ENCODE data around the gene SURF1. TPM values are rescaled to one million over a fixed set of nuclear protein-coding genes. Genes with fewer than 3 reads are reported as not detected.
A peak's percentile ranks its signal among the peaks of the same experiment; 100 is the strongest.
"Not testable (repeated sequence)": the region's sequence is repeated elsewhere in the genome, so short reads cannot be mapped to it uniquely, and the experiment has no call there.

Gene SURF1
- polyA plus RNA-seq, 1 experiment = 46.1 TPM

DNA sequence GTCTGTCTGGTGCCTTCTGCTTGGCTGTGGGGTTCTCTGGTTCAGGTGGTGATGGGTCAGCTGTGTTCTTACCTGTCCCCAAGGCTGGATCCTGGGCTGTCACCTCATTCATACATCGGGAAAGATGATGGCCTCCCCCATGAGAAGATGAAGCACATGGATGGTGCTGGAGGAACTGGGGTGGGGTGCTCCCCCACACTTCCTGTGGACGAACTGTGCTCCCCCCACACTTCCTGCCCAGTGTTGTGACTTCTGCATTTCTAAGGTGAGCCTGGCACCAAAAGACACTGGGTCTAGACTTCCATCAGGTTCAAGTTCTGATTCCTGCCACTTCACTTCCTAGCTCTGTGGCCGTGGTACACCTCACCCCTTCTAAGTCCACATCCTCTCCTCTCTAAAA, 16.0 kb downstream of the SURF1 start:
- CTCF ChIA-PET = interaction anchor here (1.3 to 1.4 kb wide), 2 partner anchors 11 to 154 kb away, joined by 3 read pairs; no protein-coding TSS in a partner anchor
- TF ChIP-seq, protein P1, sequence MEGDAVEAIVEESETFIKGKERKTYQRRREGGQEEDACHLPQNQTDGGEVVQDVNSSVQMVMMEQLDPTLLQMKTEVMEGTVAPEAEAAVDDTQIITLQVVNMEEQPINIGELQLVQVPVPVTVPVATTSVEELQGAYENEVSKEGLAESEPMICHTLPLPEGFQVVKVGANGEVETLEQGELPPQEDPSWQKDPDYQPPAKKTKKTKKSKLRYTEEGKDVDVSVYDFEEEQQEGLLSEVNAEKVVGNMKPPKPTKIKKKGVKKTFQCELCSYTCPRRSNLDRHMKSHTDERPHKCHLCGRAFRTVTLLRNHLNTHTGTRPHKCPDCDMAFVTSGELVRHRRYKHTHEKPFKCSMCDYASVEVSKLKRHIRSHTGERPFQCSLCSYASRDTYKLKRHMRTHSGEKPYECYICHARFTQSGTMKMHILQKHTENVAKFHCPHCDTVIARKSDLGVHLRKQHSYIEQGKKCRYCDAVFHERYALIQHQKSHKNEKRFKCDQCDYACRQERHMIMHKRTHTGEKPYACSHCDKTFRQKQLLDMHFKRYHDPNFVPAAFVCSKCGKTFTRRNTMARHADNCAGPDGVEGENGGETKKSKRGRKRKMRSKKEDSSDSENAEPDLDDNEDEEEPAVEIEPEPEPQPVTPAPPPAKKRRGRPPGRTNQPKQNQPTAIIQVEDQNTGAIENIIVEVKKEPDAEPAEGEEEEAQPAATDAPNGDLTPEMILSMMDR (IDR thresholded peaks at IDR 0.05; ENCODE audit: insufficient read depth, low read depth, low read length) = no peak
- no peak for DNase-seq (ENCODE audit: low read depth)
- H3K36me3 ChIP-seq (ENCODE audit: control insufficient read depth, insufficient read depth, low read length) = peaks cover 46% of the 10 kb centered on the region
- no peaks in the 10 kb centered on the region for H3K27me3 ChIP-seq (ENCODE audit: control insufficient read depth, insufficient read depth, low read length)
- POLR2A ChIA-PET = interaction anchor here (0.5 kb wide), 1 partner anchor 23 kb away, joined by 3 read pairs; no protein-coding TSS in a partner anchor
- H3K4me3 ChIP-seq (ENCODE audit: low read depth, low read length) = no peak overlapping the region

DNA sequence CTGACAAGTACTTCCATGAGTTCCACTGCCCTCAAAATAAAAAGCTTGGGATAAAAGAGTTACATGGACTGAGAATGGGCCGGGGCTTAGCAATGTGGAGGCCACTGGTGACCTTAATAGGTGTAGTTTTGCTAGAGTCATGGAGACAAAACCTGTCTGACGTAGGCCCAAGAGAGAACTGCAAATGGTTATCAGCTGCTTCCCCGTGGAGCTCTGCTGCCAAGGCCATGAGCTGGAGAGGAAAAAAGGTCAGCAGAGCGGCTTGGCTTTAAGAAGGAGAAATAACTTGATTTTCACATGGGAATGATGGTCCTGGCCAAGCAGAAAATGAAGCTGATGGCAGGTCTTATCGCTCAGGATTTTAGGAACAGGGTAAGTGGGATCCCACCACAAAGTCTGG, 16.6 kb downstream of the SURF1 start:
- TF ChIP-seq, protein P1 (IDR thresholded peaks at IDR 0.05; ENCODE audit: insufficient read depth, low read depth, low read length) = no peak
- Histone ChIP-seq H3K27me3 (ENCODE audit: control insufficient read depth, insufficient read depth, low read length) (no peaks in the 10 kb centered on the region), H3K36me3 (ENCODE audit: control insufficient read depth, insufficient read depth, low read length) (peaks cover 40% of the 10 kb centered on the region), H3K4me3 (ENCODE audit: low read depth, low read length) (no peak overlapping the region)
- POLR2A ChIA-PET = interaction anchor here (0.7 kb wide), 1 partner anchor 263 kb away, joined by 3 read pairs; no protein-coding TSS in a partner anchor
- CTCF ChIA-PET = interaction anchor here (1.3 kb wide), 1 partner anchor 12 kb away, joined by 3 read pairs; no protein-coding TSS in a partner anchor
- DNase-seq (ENCODE audit: low read depth) = no peak

DNA sequence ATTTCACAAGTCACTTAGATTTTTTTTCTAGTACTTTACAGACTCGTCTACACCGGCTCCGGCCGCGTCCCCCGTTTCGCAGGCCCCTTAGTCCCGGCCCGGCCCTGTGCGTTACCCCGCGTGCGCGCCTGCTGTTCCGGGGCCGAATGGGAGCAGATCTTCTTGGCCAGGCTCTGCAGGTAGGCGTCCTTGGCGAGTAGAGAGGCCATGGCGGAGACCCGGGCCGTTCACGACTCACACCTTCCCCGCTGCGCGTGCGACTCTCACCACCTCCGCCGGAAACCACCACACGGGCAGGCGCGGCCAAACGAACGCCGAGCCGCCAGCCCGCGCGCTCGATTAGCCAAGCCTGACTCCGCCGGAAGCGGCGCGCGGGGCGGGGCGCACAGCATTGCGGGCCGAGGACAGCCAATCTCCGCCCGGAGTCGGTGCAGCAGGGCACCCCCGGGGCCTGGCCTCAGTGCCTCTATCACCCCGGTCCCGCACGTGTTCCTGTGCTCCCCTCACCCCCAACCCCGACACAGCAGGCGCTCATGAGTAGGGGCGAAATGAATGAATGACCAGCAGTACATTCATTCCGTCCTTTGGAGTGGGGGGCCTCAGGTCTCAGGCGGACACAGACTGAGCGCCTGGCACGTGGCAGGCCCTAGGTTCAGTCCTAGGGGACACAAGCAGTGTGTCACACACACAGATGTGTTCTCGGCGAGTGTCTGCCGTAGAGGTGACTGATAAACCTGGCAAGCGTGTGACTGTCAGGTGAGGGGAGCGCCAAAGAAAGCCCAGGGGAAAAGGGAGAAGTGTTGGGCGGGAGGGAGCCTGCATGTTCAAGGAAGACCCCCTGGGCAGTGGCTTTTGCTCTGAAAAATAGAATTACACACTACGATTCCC, 20.1 kb downstream of the SURF1 start, which contains the start of gene SURF6:
Gene SURF6 (minus strand): TSS at position 265 of the 888 bp plus-strand sequence. CDS start 56 bp downstream, at position 209.
- Histone ChIP-seq H3K27me3 (ENCODE audit: control insufficient read depth, insufficient read depth, low read length) (no peaks in the 10 kb centered on the region), H3K4me3 (ENCODE audit: low read depth, low read length) (peak within 1 kb of the TSS; percentile 96), H3K36me3 (ENCODE audit: control insufficient read depth, insufficient read depth, low read length) (peaks cover 41% of the 10 kb centered on the region)
- CTCF ChIA-PET = no interaction called here
- DNase-seq (ENCODE audit: low read depth) = peak; percentile 31
- TF ChIP-seq, protein P1 (IDR thresholded peaks at IDR 0.05; ENCODE audit: insufficient read depth, low read depth, low read length) = no peak
- POLR2A ChIA-PET = interaction anchor here (0.9 kb wide), 1 partner anchor 12 kb away, joined by 8 read pairs; the partner anchor contains the start of genes MED22 and RPL7A

DNA sequence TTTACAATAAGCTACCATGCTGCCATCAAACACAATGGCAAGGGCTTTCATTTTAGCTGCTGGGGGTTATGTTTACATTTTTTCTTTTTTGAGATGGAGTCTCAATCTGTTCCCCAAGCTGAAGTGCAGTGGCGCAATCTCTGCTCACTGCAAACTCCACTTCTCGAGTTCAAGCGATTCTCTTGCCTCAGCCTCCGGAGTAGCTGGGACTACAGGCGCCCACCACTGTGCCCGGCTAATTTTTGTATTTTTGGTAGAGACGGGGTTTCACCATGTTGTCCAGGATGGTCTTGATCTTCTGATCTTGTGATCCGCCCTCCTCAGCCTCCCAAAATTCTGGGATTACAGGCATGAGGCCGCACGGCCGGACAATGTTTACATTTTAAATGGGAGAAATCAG, 21.4 kb downstream of the SURF1 start:
- CTCF ChIA-PET = interaction anchor here (0.6 to 1.3 kb wide), 5 partner anchors 9 to 148 kb away, joined by 3 read pairs; no protein-coding TSS in a partner anchor
- peaks cover 32% of the 10 kb centered on the region for H3K36me3 ChIP-seq (ENCODE audit: control insufficient read depth, insufficient read depth, low read length)
- peak overlapping the region; percentile 96 for H3K4me3 ChIP-seq (ENCODE audit: low read depth, low read length)
- POLR2A ChIA-PET; DNase-seq (ENCODE audit: low read depth); H3K27me3 ChIP-seq (ENCODE audit: control insufficient read depth, insufficient read depth, low read length): not testable (repeated sequence)

DNA sequence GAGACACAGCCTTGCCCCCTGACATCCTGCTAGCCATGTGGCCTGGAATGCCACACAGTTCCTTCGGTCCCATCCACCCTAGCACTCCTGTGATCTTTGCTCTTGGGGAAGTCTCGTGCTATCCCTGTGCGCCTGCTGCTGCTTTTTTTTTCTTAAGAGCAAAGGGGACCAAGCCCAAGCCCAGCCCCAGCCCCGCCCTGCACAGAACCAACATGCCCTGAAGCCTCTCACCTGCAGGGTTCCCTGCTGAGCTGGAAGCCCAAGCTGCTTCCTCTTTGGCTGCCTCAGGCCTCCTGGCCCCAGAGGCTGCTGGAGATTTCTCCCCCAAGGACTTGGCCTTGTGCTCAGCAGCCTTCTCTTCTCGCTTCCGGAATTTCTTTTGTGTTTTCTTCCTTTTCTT, 22.1 kb downstream of the SURF1 start:
- Histone ChIP-seq H3K27me3 (ENCODE audit: control insufficient read depth, insufficient read depth, low read length) (no peaks in the 10 kb centered on the region), H3K4me3 (ENCODE audit: low read depth, low read length) (no peak overlapping the region), H3K36me3 (ENCODE audit: control insufficient read depth, insufficient read depth, low read length) (peaks cover 32% of the 10 kb centered on the region)
- POLR2A ChIA-PET = no interaction called here
- CTCF ChIA-PET = interaction anchor here (0.6 to 1.3 kb wide), 5 partner anchors 8 to 148 kb away, joined by 3 read pairs; no protein-coding TSS in a partner anchor
- TF ChIP-seq, protein P1 (IDR thresholded peaks at IDR 0.05; ENCODE audit: insufficient read depth, low read depth, low read length) = no peak
- DNase-seq (ENCODE audit: low read depth) = no peak

Data from BJ (cell line).